K562 (cell line): ENCODE results near the gene SNTG2. TPM values are rescaled to one million over a fixed set of nuclear protein-coding genes. Genes with fewer than 3 reads are reported as not detected.

Experiments used
- BRCA1 ChIP-seq, 2 experiments: fragments of 450-650 bp in 1 of 2; sonication (generic) in 1 of 2; formaldehyde crosslinking in 1 of 2; IDR thresholded peaks; 2 replicates each; pipeline versions ENCODE4 v1.5.0 to v1.6.1; 2017 to 2020; ENCODE audit warnings: mild to moderate bottlenecking in 1 of 2, missing genetic modification reagents in 1 of 2
- FOSL1 ChIP-seq: fragments of 200-800 bp; sonication (Bioruptor generic); conservative IDR thresholded peaks from 2 replicates; pipeline ENCODE4 v1.6.1; 2016; ENCODE audit warnings: missing genetic modification characterization, missing compliant biosample characterization
- HIVEP1 ChIP-seq: fragments of 250-450 bp; sonication (Bioruptor Pico); IDR thresholded peaks from 2 replicates; pipeline ENCODE4 v1.4.0; 2020; ENCODE audit warnings: mild to moderate bottlenecking
- HNRNPK ChIP-seq: fragments of 200-400 bp; formaldehyde crosslinking; IDR thresholded peaks from one replicate; pipeline ENCODE4 v1.6.1; 2018; ENCODE audit warnings: mild to moderate bottlenecking, low read depth, low read length; ENCODE audit not compliant: poor library complexity, severe bottlenecking
- L3MBTL2 ChIP-seq: fragments of 450-650 bp; IDR thresholded peaks from 2 replicates; pipeline ENCODE4 v1.6.1; 2016; ENCODE audit warnings: mild to moderate bottlenecking, moderate library complexity
- NR2F6 ChIP-seq: fragments of 450-650 bp; formaldehyde crosslinking; IDR thresholded peaks from 2 replicates; pipeline ENCODE4 v1.4.0; 2020; ENCODE audit warnings: mild to moderate bottlenecking
- POLR2G ChIP-seq: fragments of 200-400 bp; formaldehyde crosslinking; IDR thresholded peaks from 2 replicates; pipeline ENCODE4 v1.6.1; 2017; ENCODE audit warnings: low read depth, mild to moderate bottlenecking, antibody characterized with exemption, low read length, moderate library complexity
- SREBF2 ChIP-seq: sonication (generic); formaldehyde crosslinking; IDR thresholded peaks from 2 replicates; pipeline ENCODE4 v1.4.0; 2020; ENCODE audit warnings: mild to moderate bottlenecking, missing genetic modification reagents
- TCF3 ChIP-seq: sonication (generic); formaldehyde crosslinking; IDR thresholded peaks from 2 replicates; pipeline ENCODE4 v1.4.0; 2020; ENCODE audit warnings: mild to moderate bottlenecking, missing genetic modification reagents
- ZNF12 ChIP-seq: sonication (generic); formaldehyde crosslinking; IDR thresholded peaks from 2 replicates; pipeline ENCODE4 v1.4.0; 2020; ENCODE audit warnings: mild to moderate bottlenecking, missing genetic modification reagents
- polyA plus RNA-seq, 8 experiments: library from polyadenylated mRNA; depleted of rRNA in 4 of 8; stranded (reverse) in 5 of 8; unstranded in 3 of 8; fragments of >200 nt; fragmentation: Nextera tagmentation in 2 of 8; fragmentation: Illumina TruSeq in 1 of 8; extraction: Ambion mirVana in 2 of 8; extraction: Trizol in 1 of 8; gene quantifications; 2 replicates each; pipeline versions ENCODE4 v1.2.1 to v1.2.3, GENCODE V29; 2011 to 2014; ENCODE audit warnings: inconsistent platforms in 1 of 8, missing spikeins in 1 of 8
- total RNA-seq, 7 experiments: library from RNA; depleted of rRNA in 6 of 7; stranded (reverse); fragments of >200 nt in 6 of 7; fragmentation: Illumina TruSeq in 2 of 7; extraction: Trizol in 2 of 7; gene quantifications; 2 replicates each; pipeline versions ENCODE4 v1.2.1 to v1.2.3, GENCODE V29; 2011 to 2021; ENCODE audit warnings: low replicate concordance in 1 of 7
- TF ChIP-seq, protein P1 (sequence below): sonication (generic); formaldehyde crosslinking; IDR thresholded peaks from 2 replicates; pipeline ENCODE4 v1.8.1; 2023; ENCODE audit warnings: mild to moderate bottlenecking, missing genetic modification reagents
- TF ChIP-seq, protein P2 (sequence below): fragments of 450-650 bp; formaldehyde crosslinking; IDR thresholded peaks from 2 replicates; pipeline ENCODE4 v1.4.0; 2022; ENCODE audit warnings: missing genetic modification characterization
- TF ChIP-seq, protein P3 (sequence below): fragments of 250-450 bp; sonication (Bioruptor Pico); IDR thresholded peaks from 2 replicates; pipeline ENCODE4 v1.8.0; 2022; ENCODE audit warnings: inconsistent platforms
- TF ChIP-seq, protein P4 (sequence below): fragments of 450-650 bp; IDR thresholded peaks from 2 replicates; pipeline ENCODE4 v1.6.1; 2017; ENCODE audit warnings: antibody characterized with exemption

The SNTG2 gene
- total and polyA plus RNA-seq, 9 of the 15 experiments (the other 6 are each of a cell fraction or from before 2014, with no cell fraction given): not detected

DNA sequence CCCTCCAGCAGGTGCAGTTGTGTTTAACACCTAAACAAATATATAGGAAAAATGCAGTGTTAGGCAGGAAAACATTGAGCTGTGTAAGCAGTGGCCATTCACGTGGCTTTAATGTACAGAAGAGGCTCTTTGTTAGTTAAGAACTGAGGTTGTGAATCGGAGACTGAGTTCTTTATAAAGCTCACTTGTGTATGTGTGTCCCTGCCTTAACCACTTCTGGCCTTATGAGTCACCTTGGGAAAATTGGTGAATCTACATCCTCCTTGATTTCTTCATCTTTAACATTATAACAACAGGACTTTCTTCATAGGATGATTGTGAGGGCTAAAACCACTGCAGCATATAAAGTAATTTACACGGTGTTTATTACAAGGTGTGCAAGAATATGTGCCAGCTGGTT lies 274.3 kb downstream of the SNTG2 start (continued):
- TF ChIP-seq L3MBTL2: no peak
- no peak for TF ChIP-seq SREBF2 (CRISPR knock-in tag)
- no peak for TF ChIP-seq BRCA1 (IDR thresholded peaks at IDR 0.05)
- TF ChIP-seq BRCA1 (CRISPR knock-in tag; IDR thresholded peaks at IDR 0.05): no peak
- TF ChIP-seq HNRNPK: no peak
- TF ChIP-seq, protein P1, sequence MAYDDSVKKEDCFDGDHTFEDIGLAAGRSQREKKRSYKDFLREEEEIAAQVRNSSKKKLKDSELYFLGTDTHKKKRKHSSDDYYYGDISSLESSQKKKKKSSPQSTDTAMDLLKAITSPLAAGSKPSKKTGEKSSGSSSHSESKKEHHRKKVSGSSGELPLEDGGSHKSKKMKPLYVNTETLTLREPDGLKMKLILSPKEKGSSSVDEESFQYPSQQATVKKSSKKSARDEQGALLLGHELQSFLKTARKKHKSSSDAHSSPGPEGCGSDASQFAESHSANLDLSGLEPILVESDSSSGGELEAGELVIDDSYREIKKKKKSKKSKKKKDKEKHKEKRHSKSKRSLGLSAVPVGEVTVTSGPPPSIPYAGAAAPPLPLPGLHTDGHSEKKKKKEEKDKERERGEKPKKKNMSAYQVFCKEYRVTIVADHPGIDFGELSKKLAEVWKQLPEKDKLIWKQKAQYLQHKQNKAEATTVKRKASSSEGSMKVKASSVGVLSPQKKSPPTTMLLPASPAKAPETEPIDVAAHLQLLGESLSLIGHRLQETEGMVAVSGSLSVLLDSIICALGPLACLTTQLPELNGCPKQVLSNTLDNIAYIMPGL (CRISPR knock-in tag): no peak
- TF ChIP-seq, protein P2, sequence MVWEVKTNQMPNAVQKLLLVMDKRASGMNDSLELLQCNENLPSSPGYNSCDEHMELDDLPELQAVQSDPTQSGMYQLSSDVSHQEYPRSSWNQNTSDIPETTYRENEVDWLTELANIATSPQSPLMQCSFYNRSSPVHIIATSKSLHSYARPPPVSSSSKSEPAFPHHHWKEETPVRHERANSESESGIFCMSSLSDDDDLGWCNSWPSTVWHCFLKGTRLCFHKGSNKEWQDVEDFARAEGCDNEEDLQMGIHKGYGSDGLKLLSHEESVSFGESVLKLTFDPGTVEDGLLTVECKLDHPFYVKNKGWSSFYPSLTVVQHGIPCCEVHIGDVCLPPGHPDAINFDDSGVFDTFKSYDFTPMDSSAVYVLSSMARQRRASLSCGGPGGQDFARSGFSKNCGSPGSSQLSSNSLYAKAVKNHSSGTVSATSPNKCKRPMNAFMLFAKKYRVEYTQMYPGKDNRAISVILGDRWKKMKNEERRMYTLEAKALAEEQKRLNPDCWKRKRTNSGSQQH (CRISPR knock-in tag): no peak
- no peak for TF ChIP-seq POLR2G
- TF ChIP-seq TCF3 (CRISPR knock-in tag): no peak
- no peak for TF ChIP-seq HIVEP1
- no peak for TF ChIP-seq NR2F6 (CRISPR knock-in tag)
- no peak for TF ChIP-seq FOSL1
- no peak for TF ChIP-seq ZNF12
- TF ChIP-seq, protein P3, sequence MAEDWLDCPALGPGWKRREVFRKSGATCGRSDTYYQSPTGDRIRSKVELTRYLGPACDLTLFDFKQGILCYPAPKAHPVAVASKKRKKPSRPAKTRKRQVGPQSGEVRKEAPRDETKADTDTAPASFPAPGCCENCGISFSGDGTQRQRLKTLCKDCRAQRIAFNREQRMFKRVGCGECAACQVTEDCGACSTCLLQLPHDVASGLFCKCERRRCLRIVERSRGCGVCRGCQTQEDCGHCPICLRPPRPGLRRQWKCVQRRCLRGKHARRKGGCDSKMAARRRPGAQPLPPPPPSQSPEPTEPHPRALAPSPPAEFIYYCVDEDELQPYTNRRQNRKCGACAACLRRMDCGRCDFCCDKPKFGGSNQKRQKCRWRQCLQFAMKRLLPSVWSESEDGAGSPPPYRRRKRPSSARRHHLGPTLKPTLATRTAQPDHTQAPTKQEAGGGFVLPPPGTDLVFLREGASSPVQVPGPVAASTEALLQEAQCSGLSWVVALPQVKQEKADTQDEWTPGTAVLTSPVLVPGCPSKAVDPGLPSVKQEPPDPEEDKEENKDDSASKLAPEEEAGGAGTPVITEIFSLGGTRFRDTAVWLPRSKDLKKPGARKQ (CRISPR knock-in tag): no peak
- TF ChIP-seq, protein P4, sequence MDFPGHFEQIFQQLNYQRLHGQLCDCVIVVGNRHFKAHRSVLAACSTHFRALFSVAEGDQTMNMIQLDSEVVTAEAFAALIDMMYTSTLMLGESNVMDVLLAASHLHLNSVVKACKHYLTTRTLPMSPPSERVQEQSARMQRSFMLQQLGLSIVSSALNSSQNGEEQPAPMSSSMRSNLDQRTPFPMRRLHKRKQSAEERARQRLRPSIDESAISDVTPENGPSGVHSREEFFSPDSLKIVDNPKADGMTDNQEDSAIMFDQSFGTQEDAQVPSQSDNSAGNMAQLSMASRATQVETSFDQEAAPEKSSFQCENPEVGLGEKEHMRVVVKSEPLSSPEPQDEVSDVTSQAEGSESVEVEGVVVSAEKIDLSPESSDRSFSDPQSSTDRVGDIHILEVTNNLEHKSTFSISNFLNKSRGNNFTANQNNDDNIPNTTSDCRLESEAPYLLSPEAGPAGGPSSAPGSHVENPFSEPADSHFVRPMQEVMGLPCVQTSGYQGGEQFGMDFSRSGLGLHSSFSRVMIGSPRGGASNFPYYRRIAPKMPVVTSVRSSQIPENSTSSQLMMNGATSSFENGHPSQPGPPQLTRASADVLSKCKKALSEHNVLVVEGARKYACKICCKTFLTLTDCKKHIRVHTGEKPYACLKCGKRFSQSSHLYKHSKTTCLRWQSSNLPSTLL: no peak
